Heart left ventricle (tissue), 16 donors: ENCODE results near the gene BANK1. TPM values are rescaled to one million over a fixed set of nuclear protein-coding genes. Genes with fewer than 3 reads are reported as not detected.

Experiments used
- ATAC-seq, 4 donors: fragments of 200-7000 bp; cut with Tn5 transposase; one replicate each; pipeline ENCODE4 v1.9.1; 2020 to 2022; ENCODE audit warnings: moderate library complexity in 4 of 4, mild to moderate bottlenecking in 3 of 4, moderate number of reproducible peaks in 1 of 4
- DNase-seq, 5 donors: peaks; one replicate each; pipeline ENCODE4 v3.0.0-alpha.2; 2020
- H3K27ac ChIP-seq, 12 donors: fragments of 200-600 bp; sonication (generic) in 4 of 12; one replicate each; pipeline versions ENCODE4 v1.5.0 to v1.8.0; 2016 to 2022; ENCODE audit warnings: mild to moderate bottlenecking in 2 of 12
- H3K27me3 ChIP-seq, 9 donors: fragments of 200-600 bp; sonication (generic) in 2 of 9; one replicate each; pipeline versions ENCODE4 v1.5.1 to v1.8.0; 2016 to 2022; ENCODE audit warnings: mild to moderate bottlenecking in 3 of 9
- H3K36me3 ChIP-seq, 9 donors: fragments of 200-600 bp; sonication (generic) in 2 of 9; one replicate each; pipeline versions ENCODE4 v1.5.0 to v1.8.0; 2018 to 2022; ENCODE audit warnings: mild to moderate bottlenecking in 2 of 9
- H3K4me1 ChIP-seq, 12 donors: fragments of 200-600 bp; sonication (generic) in 4 of 12; one replicate each; pipeline versions ENCODE4 v1.5.0 to v1.8.0; 2016 to 2022; ENCODE audit warnings: mild to moderate bottlenecking in 3 of 12
- H3K4me3 ChIP-seq, 12 donors: fragments of 200-600 bp; sonication (generic) in 4 of 12; one replicate each; pipeline versions ENCODE4 v1.5.0 to v1.8.0; 2017 to 2022; ENCODE audit warnings: mild to moderate bottlenecking in 9 of 12, moderate library complexity in 4 of 12
- H3K9me3 ChIP-seq, 12 donors: fragments of 200-600 bp; sonication (generic) in 4 of 12; one replicate each; pipeline versions ENCODE4 v1.5.0 to v1.8.0; 2016 to 2022; ENCODE audit warnings: mild to moderate bottlenecking in 1 of 12
- CTCF ChIP-seq, 12 donors: fragments of 200-600 bp; sonication (generic) in 4 of 12; IDR thresholded peaks; one replicate each; pipeline versions ENCODE4 v1.5.0 to v1.8.0; 2018 to 2022; ENCODE audit warnings: antibody characterized with exemption in 12 of 12, mild to moderate bottlenecking in 5 of 12
- POLR2A ChIP-seq, 2 donors: fragments of 450-650 bp; IDR thresholded peaks; one replicate each; pipeline ENCODE4 v1.6.1; 2017; ENCODE audit warnings: antibody characterized with exemption in 2 of 2, mild to moderate bottlenecking in 2 of 2, moderate library complexity in 2 of 2
- WGBS, 4 donors: extraction: QIAGEN DNeasy Blood & Tissue Kit in 2 of 4; methylation state at CpG; one replicate each; pipeline versions ENCODE4 v1.1.5 to v1.1.7; 2013 to 2018; 5-methylcytosine and 5-hydroxymethylcytosine counted together
- intact Hi-C, 10 donors: fragments of 100-400 bp; cut with DNase I; formaldehyde crosslinking; loops; one replicate each; pipeline versions ENCODE4 v1.11.1 to v1.14.2; 2022
- polyA plus RNA-seq, 2 donors: library from polyadenylated mRNA; stranded (reverse); fragments of 200-250 nt; gene quantifications; one replicate each; pipeline ENCODE4 v1.2.3, GENCODE V29; 2013
- total RNA-seq, 9 donors: library from RNA; depleted of rRNA in 2 of 9; stranded (reverse); fragments of >200 nt in 2 of 9; fragmentation: NEBNext Ultra II Directional in 3 of 9; extraction: Animal tissue kit (Norgen Biotek cat#: 25700) in 3 of 9; gene quantifications; one replicate each; pipeline versions ENCODE4 v1.1.0 to v1.2.4, GENCODE V29; 2016 to 2023
- donor health status: ischemic (EF 13 %, LVEDD 7.1; RV severe dilation, severe dysfunction).
- donor health status: healthy with polysubstance abuse.
- donor health status: DM: no; HTN: yes; CAD: no.
- donor health status: DM: no; HTN: no; CAD: no.
- donor health status: ischemic (EF 25% LVEDD 6.9; RV normal size, moderate dysfunction).
- donor health status: ischemic (EF 25% LVEDD 5.7; RV mildly dilated, moderate dysfunction).
- donor health status: healthy.
- donor health status: DM: yes; HTN: yes; CAD: no.
- donor health status: ischemic (EF 35%, LVEDD 5.7; RV mildly dilated, moderate dysfunction).
- donor health status: nonischemic (EF 11% LVEDD 7.7; RV severe dilation, severe dysfunction).
- donor health status: DM: yes; HTN: yes; CAD: no.
- donor health status: PGD.
- donor health status: ischemic (EF 29% LVEDD 5.4; RV normal size, mild dysfunction).
- donor health status: nonischemic (EF 23%, LVEDD 6.1; RV moderate dilation, normal function).

The BANK1 gene
- total and polyA plus RNA-seq, 11 donors, result 0.08 to 2.7 (median 0.46) TPM; not detected in 4

- ATAC-seq (no peak), DNase-seq (no peak)
- H3K9me3 ChIP-seq, result no peaks in the 10 kb centered on the region
- H3K4me3 ChIP-seq, result no peak overlapping the region
- intact Hi-C loops, result no loop called here
- H3K27me3 ChIP-seq, result no peaks in the 10 kb centered on the region
- H3K36me3 ChIP-seq, result no peaks in the 10 kb centered on the region
- TF ChIP-seq CTCF (IDR thresholded peaks at IDR 0.05), result no peak
- no peak overlapping the region for H3K27ac ChIP-seq
- H3K4me1 ChIP-seq, result no peaks in the 10 kb centered on the region
- WGBS, 4 donors, result 43 to 59% (median 53%) methylated on average over 2 of the region's 2 CpGs
These were observed 56.0 kb downstream of the BANK1 start for GRCh38 chr4:101846550-101846949.

GRCh38 chr4:101850698-101851097 lies 60.2 kb downstream of the BANK1 start:
- no peaks in the 10 kb centered on the region for H3K4me1 ChIP-seq
- TF ChIP-seq POLR2A (IDR thresholded peaks at IDR 0.05), result no peak
- no peak for TF ChIP-seq CTCF (IDR thresholded peaks at IDR 0.05)
- ATAC-seq (no peak), DNase-seq (no peak)
- intact Hi-C loops, result no loop called here
- no peak overlapping the region for H3K27ac ChIP-seq
- 41 to 69% (median 63%) methylated on average over 2 of the region's 2 CpGs for WGBS, 4 donors
- H3K9me3 ChIP-seq, result no peaks in the 10 kb centered on the region
- H3K36me3 ChIP-seq, result no peaks in the 10 kb centered on the region
- H3K27me3 ChIP-seq, result no peaks in the 10 kb centered on the region
- H3K4me3 ChIP-seq, result no peak overlapping the region

- WGBS, 4 donors, result 55 to 72% (median 63%) methylated on average over 3 of the region's 3 CpGs
These were observed 61.1 kb downstream of the BANK1 start for GRCh38 chr4:101851672-101852071.

GRCh38 chr4:101853028-101853427 lies 62.5 kb downstream of the BANK1 start:
- ATAC-seq, result no peak
- Histone ChIP-seq H3K27ac (no peak overlapping the region), H3K36me3 (no peaks in the 10 kb centered on the region), H3K4me1 (no peaks in the 10 kb centered on the region), H3K4me3 (no peak overlapping the region), H3K9me3 (no peaks in the 10 kb centered on the region), H3K27me3 (no peaks in the 10 kb centered on the region)
- DNase-seq, result no peak
- TF ChIP-seq POLR2A (IDR thresholded peaks at IDR 0.05) (no peak), CTCF (IDR thresholded peaks at IDR 0.05) (no peak)
- intact Hi-C loops, result no loop called here
- WGBS, 4 donors, result 55 to 74% (median 57%) methylated on average over 1 of the region's 1 CpG

More at GRCh38 chr4:101851672-101852071, 61.1 kb downstream of the BANK1 start:
- Histone ChIP-seq H3K27me3 (no peaks in the 10 kb centered on the region), H3K9me3 (no peaks in the 10 kb centered on the region), H3K4me3 (no peak overlapping the region), H3K36me3 (no peaks in the 10 kb centered on the region), H3K4me1 (no peaks in the 10 kb centered on the region), H3K27ac (no peak overlapping the region)
- intact Hi-C loops, result no loop called here
- DNase-seq, result no peak
- TF ChIP-seq CTCF (IDR thresholded peaks at IDR 0.05), result no peak
- TF ChIP-seq POLR2A (IDR thresholded peaks at IDR 0.05), result no peak
- ATAC-seq, result no peak
